GM10266 (cell line): Measurements from ENCODE around the gene SIRPB2.

Experiments used
- DNase-seq: peaks from one replicate; pipeline ENCODE4 v3.0.0; 2012; ENCODE audit errors: extremely low spot score
- TF ChIP-seq, protein P1 (sequence below): IDR thresholded peaks from 2 replicates; pipeline ENCODE4 v1.5.1; 2012; ENCODE audit warnings: mild to moderate bottlenecking, low read depth; ENCODE audit not compliant: control insufficient read depth, insufficient read depth; ENCODE audit errors: missing control alignments

SIRPB2 gene

DNA sequence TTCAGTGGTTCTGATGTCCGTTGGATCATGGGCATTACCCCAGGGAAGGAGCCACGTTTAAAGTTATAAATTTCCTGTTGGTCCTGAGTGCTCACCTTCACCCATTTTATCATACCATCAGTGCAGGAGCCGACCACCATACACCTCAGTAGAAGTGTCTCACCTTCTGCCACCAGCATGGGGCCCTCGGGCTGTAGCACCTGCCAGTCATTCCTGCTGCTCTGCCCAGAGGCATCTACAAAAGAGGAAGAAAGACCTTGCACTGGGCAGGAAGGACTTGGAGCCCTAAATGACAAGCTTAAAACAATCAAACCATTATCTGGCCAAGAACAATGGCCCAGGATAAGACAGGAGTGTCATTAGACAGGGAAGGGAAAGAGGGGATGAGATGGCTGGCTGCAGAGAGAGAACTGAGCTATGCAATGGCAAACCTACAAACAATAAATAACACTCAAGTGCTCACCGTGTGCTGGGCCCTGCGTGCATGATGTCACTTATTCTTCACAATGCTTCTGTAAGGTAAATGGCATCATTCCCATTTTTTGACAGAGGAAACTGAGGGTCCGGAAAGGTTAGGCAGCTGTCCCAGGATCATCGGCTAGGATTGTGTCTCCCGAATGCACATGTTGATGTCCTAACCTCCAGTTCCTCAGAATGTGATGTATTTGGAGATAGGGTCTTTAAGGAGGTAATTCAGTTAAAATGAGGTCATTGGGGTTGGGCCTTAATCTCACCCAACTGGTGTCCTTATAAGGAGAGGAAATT is 11.2 kb downstream of the SIRPB2 start:
- TF ChIP-seq, protein P1, sequence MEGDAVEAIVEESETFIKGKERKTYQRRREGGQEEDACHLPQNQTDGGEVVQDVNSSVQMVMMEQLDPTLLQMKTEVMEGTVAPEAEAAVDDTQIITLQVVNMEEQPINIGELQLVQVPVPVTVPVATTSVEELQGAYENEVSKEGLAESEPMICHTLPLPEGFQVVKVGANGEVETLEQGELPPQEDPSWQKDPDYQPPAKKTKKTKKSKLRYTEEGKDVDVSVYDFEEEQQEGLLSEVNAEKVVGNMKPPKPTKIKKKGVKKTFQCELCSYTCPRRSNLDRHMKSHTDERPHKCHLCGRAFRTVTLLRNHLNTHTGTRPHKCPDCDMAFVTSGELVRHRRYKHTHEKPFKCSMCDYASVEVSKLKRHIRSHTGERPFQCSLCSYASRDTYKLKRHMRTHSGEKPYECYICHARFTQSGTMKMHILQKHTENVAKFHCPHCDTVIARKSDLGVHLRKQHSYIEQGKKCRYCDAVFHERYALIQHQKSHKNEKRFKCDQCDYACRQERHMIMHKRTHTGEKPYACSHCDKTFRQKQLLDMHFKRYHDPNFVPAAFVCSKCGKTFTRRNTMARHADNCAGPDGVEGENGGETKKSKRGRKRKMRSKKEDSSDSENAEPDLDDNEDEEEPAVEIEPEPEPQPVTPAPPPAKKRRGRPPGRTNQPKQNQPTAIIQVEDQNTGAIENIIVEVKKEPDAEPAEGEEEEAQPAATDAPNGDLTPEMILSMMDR = no peak

DNA sequence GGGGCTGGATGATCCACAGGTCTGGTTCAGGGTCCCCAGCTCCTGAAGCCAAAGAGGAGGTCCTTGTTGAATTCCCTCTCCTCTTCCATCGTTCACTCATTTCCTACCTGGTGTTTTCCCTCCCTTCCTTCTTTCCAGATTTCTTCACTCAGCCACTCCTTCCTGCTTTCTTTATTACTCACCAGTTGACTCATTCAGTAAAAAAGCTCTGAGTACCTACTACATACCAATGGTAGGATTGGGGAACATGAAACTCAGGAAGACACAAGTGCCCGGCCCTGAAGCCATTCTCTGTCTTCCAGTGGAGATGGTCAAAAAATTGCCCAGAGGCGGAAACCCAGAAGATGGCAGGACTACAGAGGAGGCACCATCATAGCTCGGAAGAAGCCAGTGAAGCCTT is 12.7 kb downstream of the SIRPB2 start:
- TF ChIP-seq, protein P1 = no peak
- DNase-seq = no peak

More for the DNA sequence above, 11.2 kb downstream of the SIRPB2 start:
- DNase-seq = no peak

DNA sequence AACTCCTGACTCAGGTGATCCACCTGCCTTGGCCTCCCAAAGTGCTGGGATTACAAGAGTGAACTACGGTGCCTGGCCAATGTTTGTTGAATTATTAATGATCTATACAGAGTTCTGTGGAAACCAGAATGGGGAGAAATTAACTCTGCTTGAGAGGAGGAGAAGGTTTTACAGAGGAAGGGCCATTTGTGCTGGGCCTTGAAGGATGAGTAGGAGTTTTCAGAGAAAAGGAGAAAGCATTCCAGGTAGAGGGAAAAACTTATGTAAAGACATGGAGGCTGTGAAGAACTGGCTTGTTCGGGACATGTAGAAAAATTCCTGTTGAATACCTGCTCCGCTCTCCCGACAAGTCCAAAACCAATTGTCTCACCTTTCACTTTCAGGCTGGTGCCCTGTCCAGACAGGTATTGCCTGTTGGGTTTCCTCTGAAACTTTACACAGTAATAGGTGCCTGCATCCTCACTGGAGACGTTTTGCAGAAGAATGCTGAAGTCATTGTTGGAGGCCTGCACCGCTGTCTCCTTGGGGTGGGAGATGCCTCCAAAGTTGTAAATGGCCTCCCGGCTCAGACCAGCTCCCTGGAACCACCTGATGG is 13.2 kb downstream of the SIRPB2 start:
- no peak for DNase-seq
- TF ChIP-seq, protein P1 = no peak

DNA sequence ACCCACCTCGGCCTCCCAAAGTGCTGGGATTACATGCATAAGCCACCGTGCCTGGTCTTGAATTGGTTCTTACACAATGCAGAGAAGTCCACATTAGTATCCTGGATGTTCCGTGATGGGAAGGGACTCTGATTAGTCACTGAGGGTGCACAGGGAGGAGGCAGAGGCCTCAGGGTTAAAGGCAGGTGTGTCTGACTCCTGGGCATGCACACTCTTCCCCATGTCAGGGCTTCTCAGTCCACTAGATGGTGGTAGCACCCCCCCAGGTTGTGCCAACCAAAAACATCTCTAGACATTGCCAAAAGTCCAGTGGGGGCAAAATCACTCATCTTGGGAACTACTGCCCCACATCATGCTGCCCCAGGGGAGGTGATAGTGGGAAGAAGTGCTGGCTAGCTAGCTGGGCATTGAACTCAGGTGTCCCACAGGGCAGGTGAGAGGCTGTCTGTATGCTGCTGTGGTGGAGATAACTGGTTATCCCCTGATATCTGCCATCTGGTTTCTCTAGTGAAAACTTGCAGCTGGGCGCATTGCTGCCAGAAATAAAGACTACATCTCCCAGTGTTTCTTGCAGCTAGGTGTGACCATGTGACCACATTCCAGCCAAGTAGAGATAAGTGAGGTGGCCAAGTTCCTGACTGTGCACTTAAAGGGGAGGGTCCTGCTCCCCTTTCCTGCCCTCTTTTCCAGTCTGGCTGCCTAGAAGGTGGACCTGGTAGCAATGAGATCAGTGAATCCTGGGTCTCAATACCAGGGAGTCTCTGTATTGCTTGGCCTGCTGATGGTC is 16.2 kb downstream of the SIRPB2 start:
- no peak for DNase-seq
- TF ChIP-seq, protein P1 = no peak

DNA sequence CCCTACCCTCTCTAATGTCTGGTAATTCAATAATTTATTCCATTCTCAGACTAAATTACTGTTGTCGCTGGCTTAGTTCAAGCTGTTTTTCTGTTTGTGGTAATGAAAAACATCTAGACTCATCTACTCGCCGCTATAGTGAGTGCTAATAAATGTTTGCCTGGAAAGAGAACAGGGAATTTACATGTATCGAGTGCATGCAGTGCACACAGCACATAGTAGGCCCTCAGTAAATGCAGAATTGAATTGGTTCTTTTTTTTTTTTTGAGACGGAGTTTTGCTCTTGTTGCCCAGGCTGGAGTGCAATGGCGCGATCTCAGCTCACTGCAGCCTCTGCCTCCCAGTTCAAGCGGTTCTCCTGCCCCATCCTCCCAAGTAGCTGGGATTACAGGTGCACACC is 16.9 kb downstream of the SIRPB2 start:
- no peak for DNase-seq
- TF ChIP-seq, protein P1 = no peak

DNA sequence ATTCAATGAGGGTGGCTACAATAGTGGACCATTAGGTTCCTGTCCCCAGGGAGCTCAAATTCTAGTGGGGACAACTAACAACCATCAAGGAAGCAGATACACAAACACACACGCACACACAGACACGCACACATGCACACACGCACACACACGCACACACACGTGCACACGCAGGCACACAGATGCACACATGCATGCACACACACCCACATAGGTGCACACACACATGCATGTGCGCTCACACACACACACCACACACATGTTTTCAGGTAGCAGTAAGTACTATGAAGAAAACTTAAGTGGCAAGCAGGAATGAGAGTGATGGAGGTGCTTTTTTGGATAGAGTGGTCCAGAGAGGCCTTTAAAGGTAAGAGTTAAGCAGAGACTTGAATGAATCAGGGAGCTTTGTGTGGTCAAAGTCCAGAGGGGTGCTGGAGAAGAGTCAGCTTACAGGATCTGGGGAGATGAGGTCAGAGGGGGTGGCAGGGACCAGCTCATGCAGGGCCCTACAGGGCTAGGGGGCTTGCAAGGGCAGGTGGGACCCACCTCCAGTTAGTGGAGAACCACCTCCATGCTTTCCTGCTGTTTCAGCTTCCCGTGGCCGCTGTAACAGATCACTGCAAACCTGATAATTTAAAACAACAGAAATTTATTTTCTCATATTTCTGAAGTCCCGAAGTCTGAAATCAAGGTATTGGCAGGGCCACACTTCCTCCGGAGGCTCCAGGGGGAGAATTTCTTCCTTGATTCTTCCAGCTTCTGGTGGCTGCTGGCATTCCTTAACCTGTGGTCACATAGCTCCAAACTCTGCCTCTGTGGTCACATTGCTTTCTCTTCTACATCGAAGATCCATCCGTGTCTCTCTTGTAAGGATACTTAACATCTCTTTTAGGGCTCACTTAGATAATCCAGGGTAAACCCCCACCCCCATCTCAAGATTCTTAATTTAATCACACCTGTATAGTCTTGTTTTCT is 17.7 kb downstream of the SIRPB2 start:
- TF ChIP-seq, protein P1 = no peak
- no peak for DNase-seq
